GM18861 (cell line): ENCODE results near the gene TDRD9.

Source experiments
- ATAC-seq: cut with Tn5 transposase; IDR thresholded peaks from one replicate; pipeline ENCODE4 v1.9.1; 2021; ENCODE audit not compliant: unreplicated experiment

The TDRD9 gene

GRCh38 chr14:104090071-104090748 lies 162.0 kb downstream of the TDRD9 start:
- ATAC-seq = no peak

GRCh38 chr14:104091061-104091926 lies 163.0 kb downstream of the TDRD9 start:
- ATAC-seq = no peak

- no peak for ATAC-seq
These were observed 163.9 kb downstream of the TDRD9 start for GRCh38 chr14:104091927-104092771.

- ATAC-seq = no peak
These were observed 164.7 kb downstream of the TDRD9 start for GRCh38 chr14:104092931-104093365.

- ATAC-seq = no peak
These were observed 165.3 kb downstream of the TDRD9 start for GRCh38 chr14:104093366-104094055.

GRCh38 chr14:104094056-104094708 lies 165.9 kb downstream of the TDRD9 start:
- no peak for ATAC-seq

- ATAC-seq = no peak
These were observed 166.6 kb downstream of the TDRD9 start for GRCh38 chr14:104094709-104095425.

GRCh38 chr14:104095426-104096310 lies 167.4 kb downstream of the TDRD9 start:
- ATAC-seq = no peak

- no peak for ATAC-seq
These were observed 168.1 kb downstream of the TDRD9 start for GRCh38 chr14:104096318-104096717.

- ATAC-seq = no peak
These were observed 168.8 kb downstream of the TDRD9 start for GRCh38 chr14:104096751-104097700.

- ATAC-seq = no peak
These were observed 170.2 kb downstream of the TDRD9 start for GRCh38 chr14:104098272-104099095.

GRCh38 chr14:104099096-104100041 lies 171.1 kb downstream of the TDRD9 start:
- ATAC-seq = no peak

- ATAC-seq = no peak
These were observed 172.2 kb downstream of the TDRD9 start for GRCh38 chr14:104100171-104101085.

GRCh38 chr14:104101086-104101621 lies 172.9 kb downstream of the TDRD9 start:
- no peak for ATAC-seq
